ENCODE data around the gene MAML3.

Gene MAML3

GRCh38 chr4:139884438-139884837, 269.5 kb downstream of the MAML3 start:
- H3K4me3 ChIP-seq, result no peak overlapping the region
- no peak for DNase-seq (ENCODE audit: low spot score in 2 of 2)
- no peaks in the 10 kb centered on the region for H3K27me3 ChIP-seq (ENCODE audit: low read depth)
- H3K9me3 ChIP-seq, result no peaks in the 10 kb centered on the region
- H3K36me3 ChIP-seq (replicated peaks), result no peaks in the 10 kb centered on the region
- H3K4me1 ChIP-seq, result no peaks in the 10 kb centered on the region
- in situ Hi-C loops (cut with MboI; ENCODE audit: low sequenced_read_pairs), result no loop called here

- in situ Hi-C loops (cut with MboI; ENCODE audit: low sequenced_read_pairs), result no loop called here
- no peaks in the 10 kb centered on the region for H3K36me3 ChIP-seq (replicated peaks)
Measured at GRCh38 chr4:139880841-139881240, 273.1 kb downstream of the MAML3 start.

GRCh38 chr4:139878050-139878449, 275.9 kb downstream of the MAML3 start:
- Histone ChIP-seq H3K36me3 (replicated peaks) (no peaks in the 10 kb centered on the region), H3K4me1 (peaks cover 7% of the 10 kb centered on the region), H3K27me3 (ENCODE audit: low read depth) (no peaks in the 10 kb centered on the region), H3K4me3 (no peak overlapping the region), H3K9me3 (no peaks in the 10 kb centered on the region)
- in situ Hi-C loops (cut with MboI; ENCODE audit: low sequenced_read_pairs), result no loop called here
- no peak for DNase-seq (ENCODE audit: low spot score in 2 of 2)

More at GRCh38 chr4:139880841-139881240, 273.1 kb downstream of the MAML3 start:
- Histone ChIP-seq H3K4me3 (no peak overlapping the region), H3K27me3 (ENCODE audit: low read depth) (no peaks in the 10 kb centered on the region), H3K9me3 (no peaks in the 10 kb centered on the region), H3K4me1 (no peaks in the 10 kb centered on the region)
- no peak for DNase-seq (ENCODE audit: low spot score in 2 of 2)

GRCh38 chr4:139876337-139876941, 277.5 kb downstream of the MAML3 start:
- H3K27me3 ChIP-seq (ENCODE audit: low read depth), result no peaks in the 10 kb centered on the region
- no peaks in the 10 kb centered on the region for H3K9me3 ChIP-seq
- H3K36me3 ChIP-seq (replicated peaks), result no peaks in the 10 kb centered on the region
- in situ Hi-C loops (cut with MboI; ENCODE audit: low sequenced_read_pairs), result no loop called here
- no peak overlapping the region for H3K4me3 ChIP-seq
- H3K4me1 ChIP-seq, result peaks cover 14% of the 10 kb centered on the region
- no peak for DNase-seq (ENCODE audit: low spot score in 2 of 2)

- H3K27me3 ChIP-seq (ENCODE audit: low read depth), result no peaks in the 10 kb centered on the region
- no peaks in the 10 kb centered on the region for H3K9me3 ChIP-seq
- peaks cover 14% of the 10 kb centered on the region for H3K4me1 ChIP-seq
- in situ Hi-C loops (cut with MboI; ENCODE audit: low sequenced_read_pairs), result no loop called here
- H3K36me3 ChIP-seq (replicated peaks), result no peaks in the 10 kb centered on the region
- H3K4me3 ChIP-seq, result no peak overlapping the region
- peak; percentile 77 to 79 for DNase-seq (ENCODE audit: low spot score in 2 of 2)
Measured at GRCh38 chr4:139875411-139875825, 278.6 kb downstream of the MAML3 start.

GRCh38 chr4:139873111-139873860, 280.7 kb downstream of the MAML3 start:
- DNase-seq (ENCODE audit: low spot score in 2 of 2), result no peak
- in situ Hi-C loops (cut with MboI; ENCODE audit: low sequenced_read_pairs), result no loop called here
- Histone ChIP-seq H3K36me3 (replicated peaks) (no peaks in the 10 kb centered on the region), H3K4me3 (no peak overlapping the region), H3K4me1 (peaks cover 14% of the 10 kb centered on the region), H3K27me3 (ENCODE audit: low read depth) (no peaks in the 10 kb centered on the region), H3K9me3 (no peaks in the 10 kb centered on the region)

- peak in 1 of 2 experiments; percentile 16 for DNase-seq (ENCODE audit: low spot score in 2 of 2)
- H3K27me3 ChIP-seq (ENCODE audit: low read depth), result no peaks in the 10 kb centered on the region
- in situ Hi-C loops (cut with MboI; ENCODE audit: low sequenced_read_pairs), result no loop called here
Measured at GRCh38 chr4:139872274-139872673, 281.7 kb downstream of the MAML3 start.

GRCh38 chr4:139869810-139870209, 284.2 kb downstream of the MAML3 start:
- no peaks in the 10 kb centered on the region for H3K36me3 ChIP-seq (replicated peaks)
- H3K4me3 ChIP-seq, result no peak overlapping the region
- in situ Hi-C loops (cut with MboI; ENCODE audit: low sequenced_read_pairs), result no loop called here
- no peaks in the 10 kb centered on the region for H3K9me3 ChIP-seq
- H3K4me1 ChIP-seq, result peaks cover 8% of the 10 kb centered on the region
- H3K27me3 ChIP-seq (ENCODE audit: low read depth), result no peaks in the 10 kb centered on the region
- no peak for DNase-seq (ENCODE audit: low spot score in 2 of 2)

More at GRCh38 chr4:139872274-139872673, 281.7 kb downstream of the MAML3 start:
- no peak overlapping the region for H3K4me3 ChIP-seq
- H3K9me3 ChIP-seq, result no peaks in the 10 kb centered on the region
- H3K36me3 ChIP-seq (replicated peaks), result no peaks in the 10 kb centered on the region
- H3K4me1 ChIP-seq, result peaks cover 14% of the 10 kb centered on the region

- DNase-seq (ENCODE audit: low spot score in 2 of 2), result no peak
- no peaks in the 10 kb centered on the region for H3K27me3 ChIP-seq (ENCODE audit: low read depth)
- H3K4me1 ChIP-seq, result no peaks in the 10 kb centered on the region
- H3K36me3 ChIP-seq (replicated peaks), result no peaks in the 10 kb centered on the region
- in situ Hi-C loops (cut with MboI; ENCODE audit: low sequenced_read_pairs), result no loop called here
- H3K4me3 ChIP-seq, result no peak overlapping the region
- H3K9me3 ChIP-seq, result no peaks in the 10 kb centered on the region
Measured at GRCh38 chr4:139866276-139866962, 287.6 kb downstream of the MAML3 start.

GRCh38 chr4:139865537-139865936, 288.4 kb downstream of the MAML3 start:
- no peaks in the 10 kb centered on the region for H3K36me3 ChIP-seq (replicated peaks)
- no peaks in the 10 kb centered on the region for H3K4me1 ChIP-seq
- in situ Hi-C loops (cut with MboI; ENCODE audit: low sequenced_read_pairs), result no loop called here
- H3K27me3 ChIP-seq (ENCODE audit: low read depth), result no peaks in the 10 kb centered on the region
- no peak overlapping the region for H3K4me3 ChIP-seq
- no peaks in the 10 kb centered on the region for H3K9me3 ChIP-seq
- DNase-seq (ENCODE audit: low spot score in 2 of 2), result no peak

GRCh38 chr4:139863531-139863930, 290.5 kb downstream of the MAML3 start:
- Histone ChIP-seq H3K36me3 (replicated peaks) (no peaks in the 10 kb centered on the region), H3K4me3 (no peak overlapping the region), H3K9me3 (no peaks in the 10 kb centered on the region), H3K27me3 (ENCODE audit: low read depth) (no peaks in the 10 kb centered on the region), H3K4me1 (no peaks in the 10 kb centered on the region)
- in situ Hi-C loops (cut with MboI; ENCODE audit: low sequenced_read_pairs), result no loop called here
- no peak for DNase-seq (ENCODE audit: low spot score in 2 of 2)

- Histone ChIP-seq H3K4me3 (no peak overlapping the region), H3K27me3 (ENCODE audit: low read depth) (no peaks in the 10 kb centered on the region), H3K36me3 (replicated peaks) (no peaks in the 10 kb centered on the region), H3K4me1 (peaks cover 8% of the 10 kb centered on the region), H3K9me3 (no peaks in the 10 kb centered on the region)
- DNase-seq (ENCODE audit: low spot score in 2 of 2), result no peak
- in situ Hi-C loops (cut with MboI; ENCODE audit: low sequenced_read_pairs), result no loop called here
Measured at GRCh38 chr4:139861471-139861870, 292.5 kb downstream of the MAML3 start.

GRCh38 chr4:139860435-139861024, 293.5 kb downstream of the MAML3 start:
- Histone ChIP-seq H3K36me3 (replicated peaks) (no peaks in the 10 kb centered on the region), H3K4me1 (peaks cover 8% of the 10 kb centered on the region), H3K4me3 (no peak overlapping the region), H3K9me3 (no peaks in the 10 kb centered on the region), H3K27me3 (ENCODE audit: low read depth) (no peaks in the 10 kb centered on the region)
- DNase-seq (ENCODE audit: low spot score in 2 of 2), result no peak
- in situ Hi-C loops (cut with MboI; ENCODE audit: low sequenced_read_pairs), result no loop called here

GRCh38 chr4:139859876-139860275, 294.1 kb downstream of the MAML3 start:
- DNase-seq (ENCODE audit: low spot score in 2 of 2), result no peak
- Histone ChIP-seq H3K9me3 (no peaks in the 10 kb centered on the region), H3K4me1 (peaks cover 8% of the 10 kb centered on the region), H3K4me3 (no peak overlapping the region), H3K27me3 (ENCODE audit: low read depth) (no peaks in the 10 kb centered on the region), H3K36me3 (replicated peaks) (no peaks in the 10 kb centered on the region)
- in situ Hi-C loops (cut with MboI; ENCODE audit: low sequenced_read_pairs), result no loop called here
